HG02840 (cell line): Measurements from ENCODE around the gene SIRT5.

Experiments
- ATAC-seq: cut with Tn5 transposase; IDR thresholded peaks from one replicate; pipeline ENCODE4 v1.9.1; 2021; ENCODE audit warnings: mild to moderate bottlenecking, moderate library complexity, moderate number of reproducible peaks; ENCODE audit not compliant: unreplicated experiment, low FRiP score

The SIRT5 gene

DNA sequence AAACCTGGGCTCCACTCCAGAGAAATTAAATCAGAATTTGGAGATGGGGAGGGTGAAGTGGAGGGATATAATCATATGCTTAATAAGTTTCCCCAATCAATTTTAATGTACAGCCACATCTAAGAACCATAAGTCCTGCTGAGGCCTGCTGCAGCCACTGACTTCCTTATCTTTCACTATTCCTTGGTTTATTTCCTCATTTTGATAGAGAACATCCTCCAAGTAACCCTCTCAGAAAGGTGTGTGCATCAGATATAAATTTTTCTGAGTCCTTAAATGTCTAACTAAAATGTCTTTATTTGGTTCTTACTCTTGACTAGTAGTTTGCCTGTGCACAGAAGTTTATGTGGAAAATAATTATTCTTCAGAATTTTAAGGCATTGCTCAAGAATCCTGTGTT lies 23.7 kb upstream of the SIRT5 start:
- ATAC-seq: no peak

DNA sequence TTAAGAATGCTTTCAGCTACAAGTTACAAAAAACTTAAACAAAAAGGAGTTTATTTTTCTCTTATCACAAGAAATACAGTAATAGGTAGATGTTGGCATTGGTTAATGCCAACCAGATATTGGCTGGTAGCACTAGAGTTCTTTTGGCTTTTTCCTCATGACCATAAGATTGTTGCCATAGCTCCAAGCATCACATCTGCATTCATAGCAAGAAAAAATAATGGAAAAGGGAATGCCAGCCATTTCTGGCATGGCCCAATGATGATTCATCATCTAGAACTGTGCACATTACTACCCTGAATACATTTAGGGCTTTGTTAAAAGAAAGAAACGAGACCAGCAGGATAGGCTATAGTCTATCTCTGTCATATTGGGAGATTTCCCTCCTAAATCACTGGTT lies 20.8 kb upstream of the SIRT5 start:
- no peak for ATAC-seq

DNA sequence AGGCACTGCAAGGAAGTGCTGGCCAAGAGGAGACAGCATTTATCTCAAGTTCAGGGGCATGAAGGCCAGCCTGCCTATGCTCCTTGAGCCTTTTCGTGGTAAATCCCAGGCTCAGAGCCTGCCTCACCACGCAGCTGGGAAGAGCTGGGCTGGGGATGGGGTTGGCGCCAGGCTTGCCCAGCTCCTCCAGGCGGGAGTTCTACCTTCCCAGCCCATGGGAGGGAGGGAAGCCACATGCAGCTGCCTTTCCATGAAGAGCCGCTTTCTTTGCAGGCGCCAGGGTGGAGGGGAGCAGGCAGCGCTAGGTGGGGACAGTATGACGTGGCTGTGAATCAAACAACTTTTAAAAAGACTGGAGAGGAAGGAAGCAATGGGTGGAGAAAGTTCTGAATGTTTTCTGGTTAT lies 19.5 kb upstream of the SIRT5 start:
- no peak for ATAC-seq

- no peak for ATAC-seq
Observed at GRCh38 chr6:13557841-13558240, 16.6 kb upstream of the SIRT5 start.

- no peak for ATAC-seq
Observed at GRCh38 chr6:13558718-13559117, 15.7 kb upstream of the SIRT5 start.

GRCh38 chr6:13559251-13559650 lies 15.2 kb upstream of the SIRT5 start:
- no peak for ATAC-seq

- no peak for ATAC-seq
Observed at GRCh38 chr6:13559968-13560650, 14.3 kb upstream of the SIRT5 start.

DNA sequence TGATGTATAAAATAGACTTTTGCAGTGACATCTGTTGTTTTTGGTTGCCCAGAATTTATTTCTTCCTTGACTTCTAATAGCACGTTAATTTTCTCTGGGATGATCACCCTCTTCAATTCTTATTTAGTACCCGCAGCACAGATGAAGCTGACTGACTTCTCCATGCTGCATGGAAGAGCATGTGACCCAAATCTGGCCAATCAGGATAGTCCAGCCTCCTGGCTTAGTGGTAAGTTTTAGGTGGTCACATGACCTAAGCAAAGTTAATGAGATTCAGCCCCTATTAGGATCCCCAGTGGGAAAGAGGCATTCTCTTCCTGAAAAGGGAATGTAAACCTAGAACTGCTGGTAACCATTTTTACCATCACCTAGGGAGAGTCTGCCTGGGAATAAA lies 13.8 kb upstream of the SIRT5 start:
- ATAC-seq: no peak

DNA sequence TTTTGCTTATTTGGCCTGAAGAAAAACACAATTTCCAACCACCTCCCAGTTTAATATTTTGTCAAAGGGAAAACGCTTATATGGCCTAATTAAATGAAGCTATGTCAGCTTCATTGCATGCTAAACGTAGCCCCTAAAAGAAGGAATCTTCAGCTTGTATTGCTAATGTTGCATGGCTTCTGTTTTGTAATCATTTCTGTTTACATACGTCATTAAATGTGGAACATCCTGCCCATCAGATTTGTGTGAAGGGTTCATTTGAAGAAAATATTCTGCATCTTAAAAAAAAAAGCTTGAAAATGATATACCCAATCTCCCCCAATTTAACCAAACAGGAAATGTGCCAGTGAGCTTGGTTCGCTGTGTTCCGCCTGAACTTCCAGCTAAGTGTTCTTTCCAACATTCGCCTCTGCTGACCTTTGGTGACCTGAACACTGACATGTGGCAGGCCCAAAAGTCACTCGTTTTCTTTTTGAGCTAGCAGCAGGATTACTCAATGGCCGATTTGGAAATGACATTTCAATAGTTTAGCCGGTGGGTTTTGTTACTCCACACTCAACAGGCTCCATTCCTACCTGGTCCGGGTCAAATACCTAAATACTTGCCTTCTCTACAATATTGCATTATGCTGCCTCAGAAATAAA lies 12.7 kb upstream of the SIRT5 start:
- ATAC-seq: no peak

- ATAC-seq: no peak
Observed at GRCh38 chr6:13563009-13563408, 11.4 kb upstream of the SIRT5 start.

GRCh38 chr6:13565921-13566320 lies 8.5 kb upstream of the SIRT5 start:
- no peak for ATAC-seq

- ATAC-seq: no peak
Observed at GRCh38 chr6:13566500-13566899, 7.9 kb upstream of the SIRT5 start.

DNA sequence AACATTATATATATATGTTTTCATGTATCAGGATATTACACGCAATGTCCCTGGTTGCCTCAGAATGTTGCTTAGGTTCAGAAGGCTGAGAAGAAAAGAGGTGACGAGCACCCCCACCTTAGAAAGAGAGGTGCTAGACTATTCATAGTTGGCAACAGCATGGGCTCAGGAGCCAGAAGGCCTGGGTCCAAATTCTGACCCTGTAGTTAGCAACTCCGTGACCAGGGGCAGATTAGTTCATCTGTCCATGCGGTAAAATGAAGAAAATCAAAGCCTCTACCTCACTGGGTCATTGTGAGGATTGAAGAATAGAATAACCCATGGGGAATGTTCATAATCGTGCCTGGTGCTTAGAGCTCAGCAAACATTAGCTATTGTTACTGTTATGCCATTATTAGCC lies 5.4 kb upstream of the SIRT5 start:
- no peak for ATAC-seq

DNA sequence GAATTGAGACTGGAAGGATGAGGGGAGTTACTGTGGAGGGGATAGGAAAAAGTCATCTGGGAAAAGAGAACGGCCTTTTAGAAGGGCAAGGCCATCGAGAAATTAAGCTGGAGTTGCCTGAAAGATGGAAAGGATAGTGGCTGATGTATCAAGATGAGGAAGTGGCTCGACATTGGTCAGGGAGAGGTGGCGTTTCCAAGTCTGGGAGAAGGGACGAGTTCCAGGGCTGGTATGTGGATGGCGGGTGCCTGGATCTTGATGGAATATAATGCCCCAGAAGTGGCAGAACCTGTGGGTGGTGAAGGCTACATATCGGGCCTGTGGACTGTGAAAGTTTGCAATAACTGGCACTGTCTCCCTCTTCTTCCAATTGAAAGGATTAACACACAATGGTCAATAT lies 2.2 kb upstream of the SIRT5 start:
- ATAC-seq: no peak

- ATAC-seq: no peak
Observed at GRCh38 chr6:13572951-13573654, 1.3 kb upstream of the SIRT5 start.

DNA sequence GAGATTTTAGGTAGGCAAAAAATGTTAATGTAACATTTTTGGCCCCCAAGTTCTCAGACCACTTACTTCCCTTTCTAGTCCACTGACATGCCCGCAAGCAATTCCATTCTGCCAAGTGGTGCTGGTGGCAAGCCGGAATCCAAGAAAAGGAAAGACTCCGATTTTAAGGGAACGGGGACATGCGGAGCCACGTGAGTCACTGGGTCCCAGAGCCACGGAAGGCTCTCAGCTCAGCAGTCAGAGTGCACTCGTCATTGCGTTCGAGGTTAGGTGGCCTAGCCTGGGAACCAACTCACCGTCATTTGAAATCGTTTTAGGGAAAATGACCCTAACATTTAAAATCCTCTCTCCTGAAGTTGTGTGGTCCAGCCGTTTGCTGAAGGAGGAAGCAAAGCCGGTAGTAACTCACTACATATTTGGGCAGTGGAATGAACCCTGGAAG lies 711 bp upstream of the SIRT5 start:
- ATAC-seq: no peak

DNA sequence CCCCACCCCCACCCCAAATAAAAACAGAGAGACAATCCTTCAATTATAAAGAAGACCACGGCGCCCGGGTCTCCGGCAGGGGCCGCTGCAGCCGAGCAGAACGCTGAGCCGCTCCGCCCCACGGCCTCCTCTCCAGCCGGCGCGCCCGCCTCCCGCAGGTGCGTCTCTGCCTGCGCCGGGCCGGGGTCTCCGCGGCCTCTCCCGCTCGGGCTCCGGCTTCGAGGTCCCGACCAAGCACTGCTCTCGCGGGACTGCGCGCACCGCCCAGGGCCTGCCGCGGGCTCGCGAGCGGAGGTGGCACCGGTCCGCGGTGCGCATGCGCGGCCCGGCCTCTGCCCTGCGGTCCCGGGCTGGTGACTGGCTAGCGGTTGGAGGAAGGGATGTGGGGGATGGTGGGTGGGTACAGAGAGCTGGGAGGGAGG lies 241 bp upstream of the SIRT5 start:
- peak; percentile 74 for ATAC-seq

- ATAC-seq: no peak
Observed at GRCh38 chr6:13575377-13575775, 975 bp downstream of the SIRT5 start.

GRCh38 chr6:13576017-13576416 lies 1.6 kb downstream of the SIRT5 start:
- ATAC-seq: no peak

DNA sequence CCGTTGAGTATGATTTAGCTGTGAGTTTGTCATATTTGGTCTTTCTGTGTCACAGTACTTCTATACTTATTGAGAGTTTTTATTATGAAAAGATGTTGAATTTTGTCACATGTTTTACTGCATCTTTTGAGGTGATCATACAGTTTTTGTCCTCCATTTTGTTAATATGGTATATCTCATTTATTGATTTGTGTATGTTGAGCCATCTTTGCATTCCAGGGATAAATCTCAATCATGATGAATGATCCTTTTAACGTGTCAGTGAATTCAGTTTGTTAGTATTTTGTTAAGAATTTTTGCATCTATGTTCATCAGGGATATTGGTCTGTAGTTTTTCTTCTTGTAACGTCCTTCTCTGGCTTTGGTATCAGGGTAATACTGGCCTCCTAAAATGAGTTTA lies 3.5 kb downstream of the SIRT5 start:
- ATAC-seq: no peak

DNA sequence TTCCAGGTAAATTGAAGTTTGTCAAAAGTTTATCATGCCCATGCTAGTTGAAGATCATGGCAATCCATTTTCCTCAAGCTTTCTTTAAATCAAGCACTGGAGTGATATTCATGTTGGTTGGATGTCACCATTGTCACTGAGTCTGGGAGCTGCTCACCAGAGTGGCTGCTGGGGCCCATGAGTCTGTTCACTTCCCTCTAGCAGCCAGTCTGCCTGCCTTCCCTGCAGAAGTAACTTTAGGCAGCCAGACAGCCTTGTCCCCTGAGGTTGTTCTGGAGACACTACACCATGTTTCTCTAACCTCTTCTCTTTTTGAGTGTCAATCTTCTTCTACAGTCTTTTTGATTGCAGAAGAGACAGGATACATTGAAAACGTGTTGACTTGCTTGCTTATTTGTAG lies 5.5 kb downstream of the SIRT5 start:
- no peak for ATAC-seq

GRCh38 chr6:13581700-13582229 lies 7.4 kb downstream of the SIRT5 start:
- ATAC-seq: no peak
